ENCODE results near the gene CDC37.
A peak's percentile ranks its signal among the peaks of the same experiment; 100 is the strongest.

The CDC37 gene

GRCh38 chr19:10395003-10395402, 8.3 kb downstream of the CDC37 start:
- Histone ChIP-seq H2BK12ac (ENCODE audit: low read length) (no peak overlapping the region), H3K4me3 (ENCODE audit: low read length in 2 of 2) (peak overlapping the region in 1 of 2 donors; percentile 14), H3K36me3 (replicated peaks in 1 of 2; ENCODE audit: control insufficient read depth in 2 of 2, insufficient read depth in 2 of 2, low read length in 2 of 2) (peaks cover 28 to 85% of the 10 kb centered on the region in 2 donors), H3K4me2 (ENCODE audit: insufficient read depth, low read length, poor library complexity, severe bottlenecking) (no peak overlapping the region), H3K4ac (ENCODE audit: low read length) (no peak overlapping the region), H2BK15ac (ENCODE audit: low read length) (no peak overlapping the region), H2AK5ac (ENCODE audit: low read depth, low read length) (no peak overlapping the region), H4K8ac (ENCODE audit: low read depth, low read length) (no peak overlapping the region), H3K9me3 (replicated peaks in 1 of 2; ENCODE audit: control insufficient read depth in 2 of 2, insufficient read depth in 1 of 2, low read depth in 1 of 2, low read length in 2 of 2) (peaks cover 0 to 1% of the 10 kb centered on the region in 2 donors), H3K9ac (ENCODE audit: low read depth, low read length, poor library complexity) (peak overlapping the region; percentile 30), H4K91ac (ENCODE audit: low read depth, low read length, poor library complexity) (no peak overlapping the region), H2BK5ac (ENCODE audit: low read length) (peak overlapping the region; percentile 39), H3K23ac (ENCODE audit: low read depth, low read length, poor library complexity) (no peak overlapping the region), H3K18ac (ENCODE audit: low read length) (no peak overlapping the region), H3K14ac (ENCODE audit: low read length) (no peak overlapping the region), H3K27me3 (ENCODE audit: control insufficient read depth in 3 of 3, insufficient read depth in 3 of 3, low read depth in 1 of 3, low read length in 3 of 3) (no peaks in the 10 kb centered on the region), H3K27ac (replicated peaks; ENCODE audit: low read length) (no peak overlapping the region), H2BK120ac (ENCODE audit: low read depth, low read length) (no peak overlapping the region), H3K4me1 (ENCODE audit: control insufficient read depth in 2 of 2, insufficient read depth in 1 of 2, low read depth in 1 of 2, low read length in 2 of 2) (no peaks in the 10 kb centered on the region), H3K79me1 (ENCODE audit: low read depth, low read length) (peaks cover 14% of the 10 kb centered on the region), H2AFZ (ENCODE audit: low read length) (no peak overlapping the region)
- no CpG with 5 or more reads among the region's 12 CpGs for WGBS, 2 donors (ENCODE audit: extremely low coverage in 2 of 2, insufficient read length in 2 of 2, insufficient replicate concordance in 1 of 2)
- DNase-seq (ENCODE audit: low spot score), result no peak

- Histone ChIP-seq H2AFZ (ENCODE audit: low read length) (no peak overlapping the region), H3K36me3 (replicated peaks in 1 of 2; ENCODE audit: control insufficient read depth in 2 of 2, insufficient read depth in 2 of 2, low read length in 2 of 2) (peaks cover 30 to 77% of the 10 kb centered on the region in 2 donors), H4K8ac (ENCODE audit: low read depth, low read length) (no peak overlapping the region), H3K27ac (replicated peaks; ENCODE audit: low read length) (no peak overlapping the region), H3K4me2 (ENCODE audit: insufficient read depth, low read length, poor library complexity, severe bottlenecking) (no peak overlapping the region), H2BK12ac (ENCODE audit: low read length) (no peak overlapping the region), H3K9ac (ENCODE audit: low read depth, low read length, poor library complexity) (no peak overlapping the region), H3K27me3 (ENCODE audit: control insufficient read depth in 3 of 3, insufficient read depth in 3 of 3, low read depth in 1 of 3, low read length in 3 of 3) (no peaks in the 10 kb centered on the region), H3K4ac (ENCODE audit: low read length) (no peak overlapping the region), H3K23ac (ENCODE audit: low read depth, low read length, poor library complexity) (no peak overlapping the region), H3K14ac (ENCODE audit: low read length) (no peak overlapping the region), H2BK15ac (ENCODE audit: low read length) (no peak overlapping the region), H2AK5ac (ENCODE audit: low read depth, low read length) (peak overlapping the region; percentile 63), H4K91ac (ENCODE audit: low read depth, low read length, poor library complexity) (no peak overlapping the region), H3K4me3 (ENCODE audit: low read length in 2 of 2) (no peak overlapping the region), H2BK120ac (ENCODE audit: low read depth, low read length) (no peak overlapping the region), H3K4me1 (ENCODE audit: control insufficient read depth in 2 of 2, insufficient read depth in 1 of 2, low read depth in 1 of 2, low read length in 2 of 2) (no peaks in the 10 kb centered on the region), H3K9me3 (replicated peaks in 1 of 2; ENCODE audit: control insufficient read depth in 2 of 2, insufficient read depth in 1 of 2, low read depth in 1 of 2, low read length in 2 of 2) (peaks cover 0 to 1% of the 10 kb centered on the region in 2 donors), H3K79me1 (ENCODE audit: low read depth, low read length) (peaks cover 11% of the 10 kb centered on the region), H3K18ac (ENCODE audit: low read length) (no peak overlapping the region), H2BK5ac (ENCODE audit: low read length) (peak overlapping the region; percentile 39)
- no peak for DNase-seq (ENCODE audit: low spot score)
- no CpG with 5 or more reads among the region's 24 CpGs for WGBS, 2 donors (ENCODE audit: extremely low coverage in 2 of 2, insufficient read length in 2 of 2, insufficient replicate concordance in 1 of 2)
Measured at GRCh38 chr19:10393137-10393536, 10.2 kb downstream of the CDC37 start.

GRCh38 chr19:10392120-10392519, 11.2 kb downstream of the CDC37 start:
- Histone ChIP-seq H3K4ac (ENCODE audit: low read length) (no peak overlapping the region), H3K27me3 (ENCODE audit: control insufficient read depth in 3 of 3, insufficient read depth in 3 of 3, low read depth in 1 of 3, low read length in 3 of 3) (no peaks in the 10 kb centered on the region), H3K4me2 (ENCODE audit: insufficient read depth, low read length, poor library complexity, severe bottlenecking) (no peak overlapping the region), H4K8ac (ENCODE audit: low read depth, low read length) (no peak overlapping the region), H3K27ac (replicated peaks; ENCODE audit: low read length) (no peak overlapping the region), H4K91ac (ENCODE audit: low read depth, low read length, poor library complexity) (no peak overlapping the region), H3K36me3 (replicated peaks in 1 of 2; ENCODE audit: control insufficient read depth in 2 of 2, insufficient read depth in 2 of 2, low read length in 2 of 2) (peaks cover 27 to 70% of the 10 kb centered on the region in 2 donors), H2AFZ (ENCODE audit: low read length) (no peak overlapping the region), H3K79me1 (ENCODE audit: low read depth, low read length) (peaks cover 4% of the 10 kb centered on the region), H2BK5ac (ENCODE audit: low read length) (no peak overlapping the region), H3K23ac (ENCODE audit: low read depth, low read length, poor library complexity) (no peak overlapping the region), H3K9me3 (replicated peaks in 1 of 2; ENCODE audit: control insufficient read depth in 2 of 2, insufficient read depth in 1 of 2, low read depth in 1 of 2, low read length in 2 of 2) (peaks cover 0 to 1% of the 10 kb centered on the region in 2 donors), H3K18ac (ENCODE audit: low read length) (no peak overlapping the region), H3K4me1 (ENCODE audit: control insufficient read depth in 2 of 2, insufficient read depth in 1 of 2, low read depth in 1 of 2, low read length in 2 of 2) (no peaks in the 10 kb centered on the region), H2AK5ac (ENCODE audit: low read depth, low read length) (no peak overlapping the region), H3K4me3 (ENCODE audit: low read length in 2 of 2) (no peak overlapping the region), H3K9ac (ENCODE audit: low read depth, low read length, poor library complexity) (no peak overlapping the region), H2BK120ac (ENCODE audit: low read depth, low read length) (no peak overlapping the region), H2BK12ac (ENCODE audit: low read length) (no peak overlapping the region), H2BK15ac (ENCODE audit: low read length) (no peak overlapping the region), H3K14ac (ENCODE audit: low read length) (no peak overlapping the region)
- DNase-seq (ENCODE audit: low spot score), result no peak
- no CpG with 5 or more reads among the region's 6 CpGs for WGBS, 2 donors (ENCODE audit: extremely low coverage in 2 of 2, insufficient read length in 2 of 2, insufficient replicate concordance in 1 of 2)

- Histone ChIP-seq H2BK15ac (ENCODE audit: low read length) (no peak overlapping the region), H3K27ac (replicated peaks; ENCODE audit: low read length) (no peak overlapping the region), H3K4me3 (ENCODE audit: low read length in 2 of 2) (no peak overlapping the region), H4K8ac (ENCODE audit: low read depth, low read length) (no peak overlapping the region), H3K27me3 (ENCODE audit: control insufficient read depth in 3 of 3, insufficient read depth in 3 of 3, low read depth in 1 of 3, low read length in 3 of 3) (no peaks in the 10 kb centered on the region), H2BK5ac (ENCODE audit: low read length) (no peak overlapping the region), H3K9me3 (replicated peaks in 1 of 2; ENCODE audit: control insufficient read depth in 2 of 2, insufficient read depth in 1 of 2, low read depth in 1 of 2, low read length in 2 of 2) (peaks cover 0 to 1% of the 10 kb centered on the region in 2 donors), H3K4me1 (ENCODE audit: control insufficient read depth in 2 of 2, insufficient read depth in 1 of 2, low read depth in 1 of 2, low read length in 2 of 2) (no peaks in the 10 kb centered on the region), H3K79me1 (ENCODE audit: low read depth, low read length) (no peaks in the 10 kb centered on the region), H3K14ac (ENCODE audit: low read length) (no peak overlapping the region), H3K36me3 (replicated peaks in 1 of 2; ENCODE audit: control insufficient read depth in 2 of 2, insufficient read depth in 2 of 2, low read length in 2 of 2) (peaks cover 26 to 57% of the 10 kb centered on the region in 2 donors), H3K4me2 (ENCODE audit: insufficient read depth, low read length, poor library complexity, severe bottlenecking) (no peak overlapping the region), H4K91ac (ENCODE audit: low read depth, low read length, poor library complexity) (no peak overlapping the region), H3K4ac (ENCODE audit: low read length) (no peak overlapping the region), H2BK12ac (ENCODE audit: low read length) (no peak overlapping the region), H2BK120ac (ENCODE audit: low read depth, low read length) (no peak overlapping the region), H3K23ac (ENCODE audit: low read depth, low read length, poor library complexity) (no peak overlapping the region), H2AK5ac (ENCODE audit: low read depth, low read length) (no peak overlapping the region), H3K18ac (ENCODE audit: low read length) (no peak overlapping the region), H3K9ac (ENCODE audit: low read depth, low read length, poor library complexity) (no peak overlapping the region), H2AFZ (ENCODE audit: low read length) (no peak overlapping the region)
- peak; percentile 68 for DNase-seq (ENCODE audit: low spot score)
- WGBS, 2 donors (ENCODE audit: extremely low coverage in 2 of 2, insufficient read length in 2 of 2, insufficient replicate concordance in 1 of 2), result no CpG with 5 or more reads among the region's 9 CpGs
Measured at GRCh38 chr19:10390652-10391286, 12.6 kb downstream of the CDC37 start.

All from neuronal stem cell (in vitro differentiated cells).